ENCODE results near the gene KIF27. TPM values are rescaled to one million over a fixed set of nuclear protein-coding genes. Genes with fewer than 3 reads are reported as not detected.

KIF27 gene
- total RNA-seq, 4 donors from 2014 or later: 7.5 to 11.1 (median 9.9) TPM

DNA sequence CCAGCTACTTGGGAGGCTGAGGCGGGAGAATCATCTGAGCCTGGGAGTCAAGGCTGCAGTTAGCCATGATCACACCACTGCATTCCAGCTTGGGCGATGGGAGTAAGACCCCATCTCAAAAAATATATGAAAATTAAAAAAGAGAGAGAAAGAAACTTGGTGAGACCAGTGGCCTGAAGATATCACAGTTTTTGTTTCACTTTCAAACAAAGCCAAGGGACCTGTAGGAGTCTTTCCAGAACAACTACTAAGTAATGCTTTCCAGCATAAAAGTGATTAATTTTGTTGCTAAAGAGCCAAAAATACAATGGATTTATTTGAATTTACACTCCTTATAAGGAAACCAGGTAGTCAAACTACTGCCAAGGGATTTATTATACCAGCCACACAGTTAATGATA is 127.2 kb downstream of the KIF27 start:
- H3K4me1 ChIP-seq: no peaks in the 10 kb centered on the region
- TF ChIP-seq, protein P1, sequence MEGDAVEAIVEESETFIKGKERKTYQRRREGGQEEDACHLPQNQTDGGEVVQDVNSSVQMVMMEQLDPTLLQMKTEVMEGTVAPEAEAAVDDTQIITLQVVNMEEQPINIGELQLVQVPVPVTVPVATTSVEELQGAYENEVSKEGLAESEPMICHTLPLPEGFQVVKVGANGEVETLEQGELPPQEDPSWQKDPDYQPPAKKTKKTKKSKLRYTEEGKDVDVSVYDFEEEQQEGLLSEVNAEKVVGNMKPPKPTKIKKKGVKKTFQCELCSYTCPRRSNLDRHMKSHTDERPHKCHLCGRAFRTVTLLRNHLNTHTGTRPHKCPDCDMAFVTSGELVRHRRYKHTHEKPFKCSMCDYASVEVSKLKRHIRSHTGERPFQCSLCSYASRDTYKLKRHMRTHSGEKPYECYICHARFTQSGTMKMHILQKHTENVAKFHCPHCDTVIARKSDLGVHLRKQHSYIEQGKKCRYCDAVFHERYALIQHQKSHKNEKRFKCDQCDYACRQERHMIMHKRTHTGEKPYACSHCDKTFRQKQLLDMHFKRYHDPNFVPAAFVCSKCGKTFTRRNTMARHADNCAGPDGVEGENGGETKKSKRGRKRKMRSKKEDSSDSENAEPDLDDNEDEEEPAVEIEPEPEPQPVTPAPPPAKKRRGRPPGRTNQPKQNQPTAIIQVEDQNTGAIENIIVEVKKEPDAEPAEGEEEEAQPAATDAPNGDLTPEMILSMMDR (IDR thresholded peaks at IDR 0.05): no peak
- no peak for TF ChIP-seq EP300 (IDR thresholded peaks at IDR 0.05)
- no peak for TF ChIP-seq POLR2A (IDR thresholded peaks at IDR 0.05)
- no peak for DNase-seq (ENCODE audit: low spot score in 2 of 2)
- no peak overlapping the region for H3K4me3 ChIP-seq
- no peak overlapping the region for H3K27ac ChIP-seq
- peaks cover 0 to 48% (median 2%) of the 10 kb centered on the region in 3 donors for H3K36me3 ChIP-seq
- no peaks in the 10 kb centered on the region for H3K9me3 ChIP-seq
- 94 to 100% methylated on average over 2 of the region's 2 CpGs for WGBS, 2 donors
- no peaks in the 10 kb centered on the region for H3K27me3 ChIP-seq

DNA sequence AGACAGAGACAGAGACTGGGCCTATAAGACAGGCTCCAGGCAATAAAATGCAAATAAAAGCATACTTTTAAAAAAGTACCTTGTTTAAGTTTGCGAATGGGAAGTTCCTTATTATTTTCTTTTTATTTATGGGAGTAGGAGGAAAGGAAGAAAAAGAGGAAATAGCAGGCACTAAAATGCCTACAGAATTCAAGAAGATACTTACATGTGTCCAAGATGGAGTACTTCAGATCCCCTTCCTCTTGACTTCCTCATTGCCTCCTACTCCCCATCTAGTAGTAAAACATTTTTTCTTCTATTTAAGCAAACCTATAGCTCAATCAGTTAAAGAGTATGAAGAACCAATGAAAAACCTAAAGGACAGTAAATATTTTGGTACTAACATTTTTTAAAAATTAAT is 128.5 kb downstream of the KIF27 start:
- Histone ChIP-seq H3K27ac (no peak overlapping the region), H3K27me3 (no peaks in the 10 kb centered on the region), H3K9me3 (no peaks in the 10 kb centered on the region), H3K4me1 (no peaks in the 10 kb centered on the region), H3K4me3 (no peak overlapping the region), H3K36me3 (peaks cover 0 to 41% (median 0%) of the 10 kb centered on the region in 3 donors)
- DNase-seq (ENCODE audit: low spot score in 2 of 2): no peak
- no peak for TF ChIP-seq POLR2A (IDR thresholded peaks at IDR 0.05)
- no peak for TF ChIP-seq EP300 (IDR thresholded peaks at IDR 0.05)
- TF ChIP-seq, protein P1 (IDR thresholded peaks at IDR 0.05): no peak
- 78 to 80% methylated on average over 1 of the region's 1 CpG for WGBS, 2 donors

Other genes starting within 250 kb of the KIF27 start
- gene UBQLN1, start 213.5 kb downstream of the KIF27 start, total RNA-seq: 100 to 1,000 TPM; 100 to 123 (median 110) TPM
- 10 to 100 TPM in 3 of 4 donors, 1 to 10 TPM in 1; 5.7 to 13.1 (median 11.6) TPM for gene GKAP1, start 103.7 kb downstream of the KIF27 start, total RNA-seq
- 100 to 1,000 TPM; 282 to 404 (median 349) TPM for gene HNRNPK, start 58.8 kb upstream of the KIF27 start, total RNA-seq
- 1 to 10 TPM; 1.8 to 5.2 (median 2.6) TPM for gene RMI1, start 59.4 kb upstream of the KIF27 start, total RNA-seq

Data from tibial nerve (tissue), 4 donors.